ENCODE data around the gene RDH16. TPM values are rescaled to one million over a fixed set of nuclear protein-coding genes. Genes with fewer than 3 reads are reported as not detected.
A peak's percentile ranks its signal among the peaks of the same experiment; 100 is the strongest.

Gene RDH16, protein sequence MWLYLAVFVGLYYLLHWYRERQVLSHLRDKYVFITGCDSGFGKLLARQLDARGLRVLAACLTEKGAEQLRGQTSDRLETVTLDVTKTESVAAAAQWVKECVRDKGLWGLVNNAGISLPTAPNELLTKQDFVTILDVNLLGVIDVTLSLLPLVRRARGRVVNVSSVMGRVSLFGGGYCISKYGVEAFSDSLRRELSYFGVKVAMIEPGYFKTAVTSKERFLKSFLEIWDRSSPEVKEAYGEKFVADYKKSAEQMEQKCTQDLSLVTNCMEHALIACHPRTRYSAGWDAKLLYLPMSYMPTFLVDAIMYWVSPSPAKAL
- 0.25 TPM in 1 of 2 replicates, not detected in the other for total RNA-seq (2014; rRNA removed; shearing (Covaris generic))

DNA sequence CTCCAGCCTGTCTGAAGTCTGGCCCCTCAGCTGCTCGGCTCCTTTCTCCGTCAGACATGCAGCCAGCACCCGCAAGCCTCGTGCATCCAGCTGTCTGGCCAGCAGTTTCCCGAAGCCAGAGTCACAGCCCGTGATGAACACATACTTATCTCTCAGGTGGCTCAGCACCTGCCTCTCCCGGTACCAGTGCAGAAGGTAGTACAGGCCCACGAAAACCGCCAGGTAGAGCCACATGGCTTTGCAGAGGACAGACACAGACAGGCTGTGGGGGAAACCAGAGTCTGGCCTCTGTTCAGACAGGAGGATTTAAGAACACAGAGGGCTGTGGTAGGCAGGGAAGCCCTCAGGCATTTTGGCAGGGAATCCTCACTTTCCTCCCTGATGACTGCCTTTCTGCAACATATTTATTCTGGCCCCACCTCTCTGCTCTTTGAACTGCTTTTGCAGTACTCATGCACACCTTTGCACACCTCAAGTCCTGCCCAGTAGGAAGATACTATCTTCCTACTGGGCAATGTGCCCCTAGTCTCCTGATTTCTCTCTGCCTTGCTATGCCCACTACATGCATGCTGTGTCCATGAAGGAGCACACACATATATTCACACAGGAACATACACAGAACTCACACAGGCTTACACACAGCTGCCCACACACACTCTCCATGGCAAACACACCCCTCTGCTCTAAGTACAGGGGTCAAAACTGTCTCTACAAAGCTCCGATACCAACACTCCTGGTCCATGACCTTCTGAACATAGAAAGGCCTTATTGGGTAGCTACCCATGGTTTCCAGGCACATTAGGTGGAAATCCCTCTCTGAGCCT lies at the start of gene RDH16:
TSS of gene RDH16 (minus strand) at position 380 of the 824 bp plus-strand sequence. CDS start at position 234, 146 bp downstream.
- no peak for DNase-seq (ENCODE audit: low spot score)

DNA sequence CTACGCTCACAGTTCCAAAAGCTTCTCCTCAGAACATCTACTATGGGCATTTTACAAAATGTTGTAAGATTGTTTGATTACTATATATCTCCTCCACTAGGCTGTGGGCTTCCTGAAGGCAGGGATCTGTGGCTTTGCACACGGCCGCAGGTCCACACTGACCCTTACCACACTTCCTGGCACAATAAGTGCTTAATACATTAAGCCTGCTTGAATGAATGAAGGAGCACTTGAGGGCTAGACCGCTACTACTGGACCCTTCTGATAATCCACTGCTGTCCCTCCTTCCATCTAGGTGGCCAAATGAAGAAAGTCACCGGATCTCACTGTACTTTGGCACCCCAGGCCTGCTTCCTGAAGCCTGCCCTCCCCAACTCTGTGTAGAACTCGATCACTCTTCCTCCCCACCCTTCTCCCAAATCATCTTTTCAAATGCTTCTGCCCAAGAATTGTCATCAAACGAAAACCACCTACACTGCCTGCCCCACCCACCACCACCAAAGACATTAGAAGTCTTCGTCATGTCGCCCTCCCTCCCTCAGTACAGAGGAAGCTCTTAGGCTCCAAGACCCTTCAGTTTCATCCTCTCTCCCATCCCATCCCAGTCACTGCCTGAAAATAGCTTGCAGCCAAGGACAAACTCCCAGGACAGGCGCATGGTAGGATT lies 49.5 kb upstream of the RDH16 start:
- no peak for DNase-seq (ENCODE audit: low spot score)

DNA sequence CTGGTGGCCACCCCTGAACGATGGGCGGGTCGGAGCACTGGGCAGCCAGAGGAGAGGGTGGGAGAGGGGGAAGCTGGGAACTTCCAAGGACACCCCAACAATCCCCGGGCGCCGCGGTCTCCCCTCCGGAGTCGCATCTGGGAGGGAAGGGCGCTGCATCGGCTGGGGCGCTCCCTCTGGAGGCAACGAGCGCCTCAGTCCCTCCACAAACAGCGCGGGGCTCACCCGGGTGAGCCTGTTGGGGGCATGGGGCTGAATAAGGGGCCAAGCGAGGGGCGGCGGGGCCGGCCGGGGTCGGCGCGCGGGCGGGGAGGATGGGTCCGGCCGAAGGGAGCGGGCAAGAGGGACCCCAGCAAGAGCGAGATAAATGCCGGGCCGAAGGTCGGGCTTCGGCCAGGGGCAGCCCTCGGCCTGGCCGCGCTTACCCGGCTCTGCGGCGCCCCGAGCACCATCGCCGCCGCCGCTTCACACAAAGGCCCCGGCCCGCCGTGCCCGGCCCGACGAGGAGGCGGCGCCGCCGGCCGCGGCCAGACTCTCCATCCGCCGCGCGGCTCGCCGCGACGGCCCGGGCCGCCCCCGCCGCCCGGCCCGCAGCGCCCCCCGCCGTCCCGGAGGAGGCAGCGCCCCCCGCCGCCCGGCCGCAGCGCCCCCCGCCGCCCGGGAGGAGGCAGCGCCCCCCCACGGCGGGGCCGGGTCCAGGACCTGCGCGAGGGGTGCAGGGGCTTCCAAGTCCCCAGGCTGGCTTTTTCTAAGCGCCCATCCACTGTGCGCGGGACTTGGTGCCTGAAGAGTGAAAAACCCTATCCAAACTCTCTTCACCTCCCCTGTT lies 48.8 kb upstream of the RDH16 start, which contains the start of gene ZBTB39:
TSS of gene ZBTB39 (minus strand) at position 567 of the 829 bp plus-strand sequence. CDS start 1,629 bp downstream, outside the sequence.
- no peak for DNase-seq (ENCODE audit: low spot score)

DNA sequence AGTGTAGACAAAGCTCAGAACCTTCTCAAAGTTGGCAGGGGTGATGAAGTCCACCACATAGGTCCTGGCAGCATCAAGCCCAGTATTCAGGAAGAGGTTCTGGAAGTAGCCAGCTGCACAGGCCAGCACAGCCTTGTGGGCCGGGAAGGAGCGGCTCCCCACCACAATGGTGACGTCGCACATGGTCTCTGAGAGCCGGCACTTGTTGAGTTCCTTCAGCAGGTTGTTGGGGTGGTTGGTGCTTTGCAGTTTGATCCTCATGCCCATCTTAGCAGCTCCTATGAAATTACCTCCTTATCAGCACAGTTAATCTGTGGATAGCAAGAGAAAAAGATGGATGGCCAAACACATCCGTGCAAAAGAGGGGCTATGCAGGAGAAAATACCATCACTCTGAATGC lies 47.2 kb upstream of the RDH16 start:
- DNase-seq (ENCODE audit: low spot score), result no peak

DNA sequence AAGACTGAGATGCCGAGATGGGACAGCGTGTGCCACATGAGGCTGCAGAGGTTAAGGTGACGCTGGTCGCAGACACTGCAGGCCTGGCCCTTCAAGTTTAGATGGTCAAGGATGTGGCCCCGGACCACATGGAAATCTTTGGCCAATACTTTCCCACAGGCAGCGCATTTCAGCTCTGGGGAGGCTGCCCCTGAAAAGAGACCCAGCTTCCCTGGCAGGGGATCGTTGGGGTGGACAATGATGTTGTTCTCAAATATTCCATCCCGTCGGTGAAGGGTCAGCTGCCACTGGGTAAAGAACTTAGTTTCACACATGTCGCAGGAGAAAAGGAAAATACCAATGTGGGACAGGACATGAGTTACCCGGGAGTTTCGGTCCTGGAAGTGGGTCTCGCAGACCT lies 46.0 kb upstream of the RDH16 start:
- no peak for DNase-seq (ENCODE audit: low spot score)

DNA sequence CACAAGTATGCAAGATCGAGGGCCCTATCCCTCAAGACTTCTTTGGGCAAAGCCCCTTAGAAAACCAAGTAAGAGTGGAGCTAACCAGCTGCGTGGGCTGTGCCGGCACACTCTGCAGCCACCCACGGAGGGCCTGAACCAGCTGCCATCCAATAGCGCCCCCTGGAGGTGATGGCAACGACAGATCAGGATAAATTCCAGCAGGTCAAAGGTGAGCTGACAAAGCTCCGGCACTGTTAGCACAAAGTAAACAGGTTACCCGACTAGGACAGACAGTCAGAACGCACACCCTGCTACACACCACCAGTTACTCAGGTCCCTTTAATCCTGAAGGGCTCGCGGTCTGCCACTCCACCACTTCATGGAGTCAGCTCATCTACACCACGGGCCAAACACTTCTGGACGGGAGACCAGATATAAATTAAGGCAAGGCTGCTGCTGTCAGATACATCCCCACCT lies 44.1 kb upstream of the RDH16 start:
- DNase-seq (ENCODE audit: low spot score), result peak; percentile 39

DNA sequence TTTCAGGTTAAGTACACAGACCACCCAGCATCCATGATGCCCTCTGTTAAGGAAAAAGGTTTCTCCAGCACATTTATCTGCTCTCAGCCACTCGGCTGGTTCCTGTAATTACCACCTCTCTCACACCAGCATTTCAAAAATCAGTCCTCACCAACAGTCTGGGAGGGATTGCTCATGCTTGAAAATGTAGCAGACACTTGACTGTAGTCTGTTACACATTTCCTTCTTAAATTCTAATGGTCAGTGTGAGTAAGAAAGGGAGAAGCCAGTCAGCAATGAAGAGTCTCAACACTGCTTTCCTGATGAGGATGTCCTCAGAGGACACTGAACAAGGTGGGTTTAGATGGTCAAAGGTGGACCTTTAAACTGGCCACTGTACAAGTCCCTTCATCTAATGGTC lies 43.0 kb upstream of the RDH16 start:
- DNase-seq (ENCODE audit: low spot score), result no peak

DNA sequence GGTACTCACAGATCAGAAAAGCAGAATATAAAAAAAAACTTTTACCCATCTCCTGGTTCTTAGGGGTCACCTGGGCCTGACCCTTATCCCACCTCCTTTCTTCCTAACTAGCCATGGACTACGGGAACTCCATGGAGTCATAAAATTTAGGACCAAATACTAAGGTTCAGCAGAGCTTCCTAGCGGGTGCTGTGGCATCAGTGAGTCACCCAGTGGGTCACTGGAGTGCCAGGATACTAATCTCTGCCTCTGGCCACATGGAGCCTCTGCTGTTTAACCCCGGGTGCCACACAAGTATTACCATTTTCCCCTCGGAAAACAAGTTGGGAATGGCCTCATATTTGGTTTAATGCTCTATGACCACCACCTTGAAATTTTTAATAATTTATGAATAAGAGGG lies 42.0 kb upstream of the RDH16 start:
- DNase-seq (ENCODE audit: low spot score), result no peak

DNA sequence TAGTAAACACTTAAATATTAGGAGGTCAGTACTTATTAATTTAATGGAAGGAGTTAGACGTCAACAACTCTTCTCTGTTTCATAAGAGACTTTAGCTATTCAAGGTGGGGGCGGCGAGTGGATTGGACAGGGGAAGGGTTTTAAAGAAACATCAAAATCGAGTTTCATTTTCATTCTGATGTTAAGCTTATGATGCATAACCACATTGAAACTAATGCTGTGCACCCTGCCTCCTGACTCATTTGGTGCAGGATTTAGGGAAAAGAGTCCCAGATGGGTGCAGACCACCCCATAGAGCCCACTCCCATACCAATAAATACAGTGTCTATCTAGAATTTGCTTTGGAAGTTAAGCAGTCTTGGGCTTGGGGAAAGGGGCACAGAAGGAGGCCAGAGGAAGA lies 41.6 kb upstream of the RDH16 start:
- DNase-seq (ENCODE audit: low spot score), result no peak

DNA sequence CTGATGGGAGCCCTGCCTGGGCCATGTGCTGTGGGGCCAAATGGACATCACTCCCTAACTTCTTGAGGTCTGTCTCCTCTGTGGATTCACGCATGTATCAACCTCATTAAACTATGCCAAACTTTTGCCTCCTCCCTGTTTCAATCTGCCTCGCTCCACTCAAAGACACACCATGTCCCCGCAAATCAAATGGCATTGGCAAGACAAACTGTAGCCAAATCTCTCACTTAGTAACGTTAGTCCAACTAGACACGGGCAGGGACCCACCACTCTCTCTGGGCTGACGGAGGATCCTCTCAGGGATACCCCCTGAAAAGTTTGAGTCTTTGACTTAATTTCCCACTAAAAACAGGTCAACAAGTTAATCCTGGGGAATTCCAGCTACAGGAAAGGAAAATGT lies 40.9 kb upstream of the RDH16 start:
- DNase-seq (ENCODE audit: low spot score), result no peak

DNA sequence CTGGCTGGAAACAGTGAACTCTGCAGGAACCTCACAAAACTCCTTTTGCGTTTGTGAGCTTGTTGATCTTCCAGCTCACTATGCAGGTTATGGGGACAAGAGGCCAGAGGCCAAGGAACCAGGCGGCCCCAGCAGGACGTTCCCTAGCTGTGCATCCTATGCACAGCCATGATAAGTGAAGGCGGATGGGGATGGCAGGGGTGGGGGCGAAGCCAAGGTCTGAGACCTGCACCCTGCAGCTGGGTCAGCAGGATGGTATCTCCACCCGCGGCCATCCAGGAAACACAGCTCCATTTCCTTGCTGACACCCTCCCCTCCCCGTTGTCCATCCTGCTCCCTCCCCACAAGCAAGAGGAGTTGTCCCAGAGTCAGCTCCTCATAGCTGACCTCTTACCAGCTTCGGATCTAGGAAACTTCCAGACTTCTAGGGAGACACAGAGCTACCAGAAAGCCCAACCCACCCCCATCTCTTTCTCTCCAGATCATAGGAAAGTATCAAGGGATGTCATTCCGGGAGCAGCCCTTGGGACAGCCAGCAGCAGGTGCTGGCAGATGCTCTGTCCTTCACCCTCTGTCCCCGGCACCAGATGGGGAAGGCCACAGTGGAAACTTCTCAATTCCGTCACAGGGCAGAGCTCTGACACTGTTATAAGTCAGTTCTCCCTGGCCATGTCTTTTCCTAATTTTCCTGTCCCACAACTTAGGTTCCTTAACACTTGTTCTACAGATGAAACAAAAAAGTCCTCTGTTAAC lies 39.6 kb upstream of the RDH16 start:
- no peak for DNase-seq (ENCODE audit: low spot score)

DNA sequence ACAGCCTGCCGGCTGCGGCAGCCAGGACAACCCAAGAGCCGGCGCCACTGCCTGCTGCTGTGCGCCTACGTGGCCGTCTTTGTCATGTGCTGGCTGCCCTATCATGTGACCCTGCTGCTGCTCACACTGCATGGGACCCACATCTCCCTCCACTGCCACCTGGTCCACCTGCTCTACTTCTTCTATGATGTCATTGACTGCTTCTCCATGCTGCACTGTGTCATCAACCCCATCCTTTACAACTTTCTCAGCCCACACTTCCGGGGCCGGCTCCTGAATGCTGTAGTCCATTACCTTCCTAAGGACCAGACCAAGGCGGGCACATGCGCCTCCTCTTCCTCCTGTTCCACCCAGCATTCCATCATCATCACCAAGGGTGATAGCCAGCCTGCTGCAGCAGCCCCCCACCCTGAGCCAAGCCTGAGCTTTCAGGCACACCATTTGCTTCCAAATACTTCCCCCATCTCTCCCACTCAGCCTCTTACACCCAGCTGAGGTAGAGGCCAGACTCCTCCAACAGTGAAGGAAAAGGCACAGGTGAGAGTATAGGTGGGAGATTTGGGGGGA lies 38.6 kb upstream of the RDH16 start:
- no peak for DNase-seq (ENCODE audit: low spot score)

DNA sequence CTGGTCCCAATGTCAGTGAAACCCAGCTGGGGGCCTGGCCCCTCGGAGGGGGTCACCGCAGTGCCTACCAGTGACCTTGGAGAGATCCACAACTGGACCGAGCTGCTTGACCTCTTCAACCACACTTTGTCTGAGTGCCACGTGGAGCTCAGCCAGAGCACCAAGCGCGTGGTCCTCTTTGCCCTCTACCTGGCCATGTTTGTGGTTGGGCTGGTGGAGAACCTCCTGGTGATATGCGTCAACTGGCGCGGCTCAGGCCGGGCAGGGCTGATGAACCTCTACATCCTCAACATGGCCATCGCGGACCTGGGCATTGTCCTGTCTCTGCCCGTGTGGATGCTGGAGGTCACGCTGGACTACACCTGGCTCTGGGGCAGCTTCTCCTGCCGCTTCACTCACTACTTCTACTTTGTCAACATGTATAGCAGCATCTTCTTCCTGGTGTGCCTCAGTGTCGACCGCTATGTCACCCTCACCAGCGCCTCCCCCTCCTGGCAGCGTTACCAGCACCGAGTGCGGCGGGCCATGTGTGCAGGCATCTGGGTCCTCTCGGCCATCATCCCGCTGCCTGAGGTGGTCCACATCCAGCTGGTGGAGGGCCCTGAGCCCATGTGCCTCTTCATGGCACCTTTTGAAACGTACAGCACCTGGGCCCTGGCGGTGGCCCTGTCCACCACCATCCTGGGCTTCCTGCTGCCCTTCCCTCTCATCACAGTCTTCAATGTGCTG lies 38.0 kb upstream of the RDH16 start:
- no peak for DNase-seq (ENCODE audit: low spot score)

DNA sequence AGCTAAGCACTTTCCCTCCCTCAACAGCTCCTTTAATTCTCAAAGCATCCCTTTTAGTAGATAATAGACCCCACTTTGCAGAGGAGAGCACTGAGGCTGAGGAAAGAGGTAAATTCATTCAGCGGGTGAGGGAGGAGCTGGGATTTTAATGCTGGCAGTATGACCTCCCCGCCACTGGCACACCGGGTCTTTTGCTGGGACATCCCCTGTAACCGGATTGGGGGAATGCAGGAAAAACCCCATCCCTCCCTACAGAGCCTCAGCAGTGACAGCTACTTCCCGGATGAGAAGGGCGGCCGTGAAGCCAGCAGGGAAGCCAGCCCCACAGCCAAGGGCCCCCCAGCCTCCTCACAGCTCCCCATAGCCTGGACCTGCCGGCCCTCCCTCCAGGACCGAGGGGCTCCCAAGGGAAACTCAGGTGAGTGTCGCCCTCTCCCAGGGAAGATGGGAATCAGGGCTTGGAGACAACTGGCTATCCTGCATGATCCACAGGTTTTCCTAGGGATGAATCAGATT lies 36.9 kb upstream of the RDH16 start:
- DNase-seq (ENCODE audit: low spot score), result no peak

DNA sequence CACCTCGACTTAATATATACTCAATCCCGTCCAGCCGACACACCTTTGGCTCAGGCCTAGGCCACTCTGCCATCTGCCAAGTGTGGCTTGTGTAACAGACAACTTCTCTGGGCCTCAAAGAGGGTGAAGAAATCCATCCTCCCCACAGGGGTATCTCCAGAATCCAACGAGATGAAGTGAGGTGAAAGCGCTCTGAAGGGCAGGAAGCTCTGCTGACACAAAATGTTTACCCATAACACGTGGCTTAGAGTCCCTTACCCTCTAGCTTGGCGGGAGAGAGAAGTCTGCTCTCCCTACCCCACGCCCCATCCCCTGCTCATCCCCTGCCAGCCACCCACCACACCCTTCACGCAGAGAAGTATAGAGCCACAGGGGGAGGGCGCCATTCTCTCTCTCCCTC lies 35.9 kb upstream of the RDH16 start:
- DNase-seq (ENCODE audit: low spot score), result no peak

DNA sequence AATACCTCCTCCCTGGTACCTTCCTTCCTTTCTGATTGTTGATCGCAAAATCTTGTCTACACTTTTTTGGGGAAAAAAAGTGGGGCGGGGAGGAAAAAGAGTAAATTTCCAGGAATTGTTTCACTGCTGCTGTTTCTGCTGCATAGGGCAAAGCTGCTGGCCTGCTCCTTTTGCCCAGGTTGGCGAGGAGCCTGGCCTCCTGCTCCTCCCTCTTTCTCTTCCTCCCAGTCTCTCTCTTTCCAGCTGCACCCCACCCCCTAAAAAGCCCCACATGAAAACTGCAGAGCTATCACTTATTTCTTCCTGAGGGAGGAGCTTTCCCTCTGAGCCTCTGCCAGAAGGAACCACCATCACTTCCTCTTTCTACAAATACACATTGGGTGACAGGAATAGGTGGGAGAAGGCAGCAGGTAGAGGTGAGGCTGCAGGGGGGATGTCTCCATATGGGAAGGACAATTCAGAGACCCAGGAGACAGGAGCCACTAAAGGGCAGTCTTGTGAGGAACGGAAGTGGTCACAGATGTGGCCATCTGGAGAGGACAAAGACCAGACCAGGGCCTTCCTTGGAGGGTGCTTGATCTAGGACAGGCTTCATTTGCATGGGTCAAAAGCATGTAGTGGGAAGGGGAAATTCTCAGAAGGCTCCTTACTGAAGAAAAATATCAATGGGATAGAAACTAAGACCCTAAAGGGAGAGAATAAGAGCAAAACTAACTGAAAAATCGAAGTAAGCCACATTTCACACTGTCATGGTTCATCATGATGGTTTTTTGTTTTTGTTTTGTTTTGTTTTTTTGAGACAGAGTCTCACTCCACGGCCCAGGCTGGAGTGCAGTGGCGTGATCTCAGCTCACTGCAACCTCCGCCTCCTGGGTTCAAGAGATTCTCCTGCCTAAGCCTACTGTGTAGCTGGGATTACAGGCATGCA lies 34.2 kb upstream of the RDH16 start:
- peak; percentile 44 for DNase-seq (ENCODE audit: low spot score)

DNA sequence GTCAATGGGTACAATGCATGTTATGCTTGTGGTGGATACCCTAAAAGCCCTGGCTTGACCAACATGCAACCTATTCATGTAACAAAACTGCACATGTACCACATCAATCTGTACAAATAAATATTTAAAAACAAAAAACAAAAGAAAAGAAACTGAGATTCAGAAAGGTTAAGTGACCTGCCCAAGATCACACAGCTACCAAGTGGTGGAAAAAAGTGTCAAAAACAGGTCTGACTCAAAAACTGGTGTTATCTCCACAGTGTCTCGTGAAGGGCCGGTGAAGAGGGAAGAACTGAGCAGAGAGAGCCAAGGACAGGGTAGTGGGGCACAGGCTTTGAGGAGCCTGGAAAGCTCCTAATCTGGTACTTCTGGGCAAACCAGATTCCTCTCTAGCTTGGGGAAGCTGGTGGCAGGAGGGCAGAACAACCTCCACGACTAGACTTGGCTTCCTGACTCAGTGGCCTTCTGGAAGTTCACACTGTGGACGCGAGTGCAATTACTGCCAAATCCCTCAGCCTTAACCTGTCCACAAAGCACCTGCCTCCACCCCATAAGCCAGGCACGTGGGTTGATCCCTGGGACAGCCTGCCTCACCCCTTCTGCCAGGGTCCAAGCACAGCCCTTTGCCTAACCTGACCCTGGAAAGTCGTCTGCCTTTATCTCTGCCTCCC lies 33.4 kb upstream of the RDH16 start:
- DNase-seq (ENCODE audit: low spot score), result no peak

Data from H4 (cell line).